T-helper 2 cell treated with Interferon-gamma antibody and Interleukin-4, amounts not matched to agents 5 μg/mL and 100 μg/mL, for 36 hours (primary cell): ENCODE measurements around the gene HEPN1.

Experiments used
- DNase-seq: peaks from one replicate; pipeline ENCODE4 v3.0.0; 2021; ENCODE audit warnings: low spot score
- H3K27ac Mint-ChIP-seq: one replicate; pipeline ENCODE4 v1.8.0; 2021; ENCODE audit warnings: mild to moderate bottlenecking, mixed read lengths
- H3K27me3 Mint-ChIP-seq: one replicate; pipeline ENCODE4 v1.8.0; 2021; ENCODE audit warnings: low read depth, mixed read lengths
- H3K36me3 Mint-ChIP-seq: one replicate; pipeline ENCODE4 v1.8.0; 2021; ENCODE audit warnings: low read depth, mixed read lengths
- H3K4me1 Mint-ChIP-seq: one replicate; pipeline ENCODE4 v1.8.0; 2021; ENCODE audit warnings: low read depth, mixed read lengths
- H3K4me3 Mint-ChIP-seq: one replicate; pipeline ENCODE4 v1.8.0; 2022; ENCODE audit warnings: mild to moderate bottlenecking, moderate library complexity, mixed read lengths
- H3K9me3 Mint-ChIP-seq: one replicate; pipeline ENCODE4 v1.8.0; 2021; ENCODE audit warnings: mixed read lengths

The HEPN1 gene

DNA sequence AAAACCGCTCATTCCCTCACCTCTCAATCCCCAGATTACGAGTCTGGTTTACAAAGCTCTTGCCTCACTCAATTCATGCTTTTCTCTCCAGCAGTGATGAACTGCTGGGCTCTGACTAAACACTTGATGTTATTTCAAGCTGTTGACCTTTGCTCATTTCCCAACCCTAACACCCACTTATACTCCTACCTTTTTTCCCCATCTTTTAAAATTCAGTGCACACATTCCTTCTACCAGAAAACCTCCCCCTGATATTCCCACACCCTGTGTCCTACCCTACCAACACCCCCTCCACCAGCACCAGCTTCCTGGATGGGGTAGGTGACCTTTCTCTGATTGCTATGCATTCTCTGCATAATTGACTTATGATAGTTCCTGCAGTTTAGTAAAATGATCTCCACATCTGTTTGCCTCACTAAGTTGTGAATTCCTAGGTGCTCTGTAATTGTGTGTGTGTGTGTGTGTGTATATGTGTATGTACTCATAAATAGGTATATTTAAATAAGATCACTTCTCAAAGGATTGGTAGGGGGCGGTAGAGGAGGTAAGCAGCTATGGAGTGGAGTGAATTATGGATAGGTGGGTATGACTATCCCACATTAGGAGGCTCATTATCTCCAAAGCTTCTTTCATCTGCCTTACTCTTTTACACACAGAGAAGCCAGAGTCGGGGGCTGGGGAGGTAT lies 16.0 kb downstream of the HEPN1 start:
- Mint-ChIP-seq H3K27ac (no peak overlapping the region), H3K36me3 (no peaks in the 10 kb centered on the region), H3K27me3 (peaks cover 14% of the 10 kb centered on the region), H3K9me3 (no peaks in the 10 kb centered on the region), H3K4me1 (peaks cover 10% of the 10 kb centered on the region), H3K4me3 (no peak overlapping the region)
- no peak for DNase-seq

DNA sequence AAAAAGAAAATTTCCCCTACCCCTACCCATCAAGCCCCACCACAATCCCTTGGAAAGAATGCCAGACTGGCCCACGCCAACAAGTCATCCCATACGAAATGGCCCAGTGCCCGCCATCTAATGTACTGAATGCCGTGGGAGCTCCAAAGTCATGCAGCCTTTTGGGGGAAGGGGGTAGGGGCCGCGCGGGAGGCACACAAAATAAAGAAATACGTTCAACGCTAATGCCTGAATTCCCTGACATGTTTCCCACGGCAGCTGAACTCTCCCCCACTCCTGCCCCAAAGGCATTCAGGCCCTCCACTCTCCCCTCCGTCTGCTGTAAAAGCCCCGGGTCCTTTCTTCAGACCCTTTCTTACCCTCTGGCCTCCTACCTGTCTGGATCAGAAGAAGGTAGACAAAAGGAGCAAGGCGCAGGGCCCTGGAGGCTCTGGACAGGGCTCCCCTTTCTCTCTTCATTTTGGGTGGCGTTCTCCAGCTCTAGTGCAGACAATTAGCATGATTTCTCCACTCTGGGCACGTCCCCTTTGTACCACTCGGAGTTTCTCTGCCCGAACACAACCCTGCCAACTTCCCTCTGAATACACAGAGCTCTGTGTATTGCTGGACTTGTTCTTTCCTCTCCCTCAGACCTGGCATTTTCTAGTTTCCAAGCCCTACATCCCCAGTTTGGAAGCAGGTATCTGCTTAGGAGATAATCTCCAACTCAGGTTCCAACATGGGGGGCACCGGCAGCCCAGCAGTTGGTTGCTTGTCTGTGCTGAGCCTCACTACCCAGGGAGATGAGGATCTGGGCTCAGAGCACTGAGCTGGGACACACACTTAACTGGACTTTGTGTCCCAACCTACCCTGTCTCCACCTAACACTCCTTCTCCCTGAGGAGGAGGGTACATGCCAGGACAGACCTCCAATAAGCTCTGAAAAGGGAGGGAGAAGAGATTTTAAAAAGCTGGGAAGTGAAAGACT lies 16.8 kb downstream of the HEPN1 start, which contains the start of gene HEPACAM:
TSS of gene HEPACAM (minus strand) at position 500 of the 967 bp plus-strand sequence. CDS start at position 459, 41 bp downstream.
- no peak within 1 kb of the TSS for H3K27ac Mint-ChIP-seq
- no peak within 1 kb of the TSS for H3K4me3 Mint-ChIP-seq
- H3K9me3 Mint-ChIP-seq = no peaks in the 10 kb centered on the region
- H3K27me3 Mint-ChIP-seq = peaks cover 19% of the 10 kb centered on the region
- DNase-seq = no peak
- peaks cover 5% of the 10 kb centered on the region for H3K4me1 Mint-ChIP-seq
- H3K36me3 Mint-ChIP-seq = no peaks in the 10 kb centered on the region

DNA sequence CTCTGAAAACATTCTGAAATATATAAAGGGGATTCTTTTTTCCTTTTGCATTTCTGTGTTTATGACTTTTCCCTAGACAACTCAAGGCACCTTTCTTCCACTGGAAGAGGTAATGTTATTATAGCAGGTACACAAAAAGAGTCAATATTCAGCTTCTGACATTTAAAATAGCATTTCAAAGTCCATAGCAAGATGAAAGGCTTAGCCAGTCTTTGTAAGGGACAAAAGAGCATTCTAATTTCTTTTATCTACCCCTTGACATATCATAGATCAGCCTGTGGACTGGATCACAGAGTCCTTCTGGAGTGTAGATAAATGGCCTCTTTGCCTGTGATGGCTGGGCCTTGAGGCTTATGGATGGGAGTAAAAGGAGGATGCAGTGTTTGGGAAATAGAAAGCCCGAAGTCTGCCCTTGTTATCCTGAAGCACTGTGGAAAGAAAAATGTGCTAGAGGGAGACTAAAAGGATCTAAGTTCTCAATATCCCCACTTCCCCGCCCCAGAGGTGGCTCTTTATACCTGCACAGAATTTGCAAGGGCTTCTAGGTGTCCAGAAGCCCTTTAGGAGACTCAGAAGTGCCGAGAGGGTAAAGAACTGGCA lies 18.4 kb downstream of the HEPN1 start:
- H3K4me3 Mint-ChIP-seq = no peak overlapping the region
- no peaks in the 10 kb centered on the region for H3K9me3 Mint-ChIP-seq
- peaks cover 19% of the 10 kb centered on the region for H3K27me3 Mint-ChIP-seq
- DNase-seq = no peak
- H3K4me1 Mint-ChIP-seq = no peaks in the 10 kb centered on the region
- H3K36me3 Mint-ChIP-seq = no peaks in the 10 kb centered on the region
- no peak overlapping the region for H3K27ac Mint-ChIP-seq

- H3K27ac Mint-ChIP-seq = no peak overlapping the region
- H3K9me3 Mint-ChIP-seq = no peaks in the 10 kb centered on the region
- no peaks in the 10 kb centered on the region for H3K36me3 Mint-ChIP-seq
- no peak for DNase-seq
- H3K27me3 Mint-ChIP-seq = peaks cover 19% of the 10 kb centered on the region
- no peak overlapping the region for H3K4me3 Mint-ChIP-seq
- no peaks in the 10 kb centered on the region for H3K4me1 Mint-ChIP-seq
These were observed 19.2 kb downstream of the HEPN1 start for GRCh38 chr11:124938206-124938765.

DNA sequence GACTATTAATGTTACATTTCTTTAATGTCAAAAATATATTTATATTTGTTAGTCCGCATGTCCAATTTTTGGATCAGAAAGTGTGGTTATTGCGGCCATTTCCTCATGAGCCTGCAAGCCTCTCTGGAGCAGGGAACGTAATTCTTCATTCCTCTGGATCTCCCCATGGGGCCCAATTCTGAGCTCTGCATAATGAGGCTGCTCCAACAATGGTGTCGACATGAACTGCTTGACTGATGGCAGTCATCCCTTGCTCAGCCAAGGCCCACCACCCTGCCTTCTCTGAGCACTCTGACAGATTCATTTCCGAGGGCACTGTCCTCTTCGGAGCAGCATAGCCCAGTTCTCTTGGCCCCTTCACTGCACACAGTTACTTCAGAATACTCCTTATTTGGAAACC lies 19.9 kb downstream of the HEPN1 start:
- H3K9me3 Mint-ChIP-seq = no peaks in the 10 kb centered on the region
- peaks cover 4% of the 10 kb centered on the region for H3K4me1 Mint-ChIP-seq
- no peak overlapping the region for H3K27ac Mint-ChIP-seq
- no peak for DNase-seq
- no peaks in the 10 kb centered on the region for H3K36me3 Mint-ChIP-seq
- H3K27me3 Mint-ChIP-seq = peaks cover 19% of the 10 kb centered on the region
- no peak overlapping the region for H3K4me3 Mint-ChIP-seq

DNA sequence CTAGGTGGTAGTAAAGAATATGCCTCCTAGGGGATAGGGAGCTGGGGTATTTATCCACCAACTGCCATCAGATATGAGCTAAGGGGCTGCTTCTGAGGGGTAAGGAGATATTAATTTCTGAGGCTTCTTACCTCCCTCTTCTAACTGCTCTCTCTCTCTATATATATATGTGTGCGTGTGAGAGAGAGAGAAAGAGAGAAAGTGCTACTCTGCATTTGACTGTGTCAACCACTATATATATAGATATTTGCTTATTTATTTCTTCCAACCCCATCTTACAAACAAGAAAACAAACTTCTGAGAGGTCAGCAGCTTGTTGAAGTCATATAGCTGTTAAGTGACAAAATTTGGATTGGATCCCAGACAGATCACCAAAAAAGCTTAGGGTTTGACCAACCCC lies 22.7 kb downstream of the HEPN1 start:
- Mint-ChIP-seq H3K9me3 (no peaks in the 10 kb centered on the region), H3K27ac (no peak overlapping the region), H3K4me1 (peaks cover 4% of the 10 kb centered on the region), H3K4me3 (no peak overlapping the region), H3K27me3 (peaks cover 13% of the 10 kb centered on the region), H3K36me3 (peaks cover 3% of the 10 kb centered on the region)
- DNase-seq = no peak

DNA sequence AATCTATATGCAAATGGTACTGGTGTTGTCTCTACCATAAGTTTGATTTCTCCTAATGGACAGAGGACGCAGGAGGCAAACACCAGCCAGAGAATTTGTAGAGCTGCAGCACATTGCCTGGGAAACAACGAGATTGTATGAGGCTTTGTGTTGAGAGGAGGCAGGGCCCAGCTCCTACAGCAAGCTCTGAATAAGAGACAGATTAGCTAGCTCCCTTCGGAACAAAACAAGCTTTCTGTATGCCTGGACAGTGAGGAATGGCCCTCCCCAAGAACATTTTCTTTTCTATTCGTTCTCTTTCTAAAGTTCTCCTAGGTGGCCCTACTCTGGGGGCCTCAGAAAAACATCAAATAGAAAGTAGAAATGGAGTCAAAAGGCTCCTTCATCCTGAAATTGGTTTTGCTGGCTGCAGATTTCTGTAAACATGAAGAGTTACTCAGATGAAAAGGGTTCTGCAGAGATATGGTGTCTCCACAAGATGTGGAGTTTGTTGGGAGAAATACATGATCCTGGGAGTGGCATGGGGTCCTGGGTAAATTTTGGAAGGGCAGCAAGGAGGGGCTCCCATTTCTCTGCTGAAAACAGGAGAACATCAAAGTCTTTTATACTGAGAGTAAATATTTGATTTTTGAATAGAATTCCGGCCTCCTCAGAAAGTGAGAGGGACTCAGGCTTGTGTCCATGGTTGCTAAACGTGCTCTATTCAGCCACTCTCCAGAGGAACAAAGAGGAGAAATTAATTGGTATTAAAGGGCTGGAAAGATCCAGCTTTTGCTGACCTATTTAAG lies 23.6 kb downstream of the HEPN1 start:
- Mint-ChIP-seq H3K4me1 (peaks cover 4% of the 10 kb centered on the region), H3K36me3 (peaks cover 3% of the 10 kb centered on the region), H3K4me3 (no peak overlapping the region), H3K27ac (no peak overlapping the region), H3K9me3 (peaks cover 2% of the 10 kb centered on the region), H3K27me3 (peaks cover 8% of the 10 kb centered on the region)
- no peak for DNase-seq

GRCh38 chr11:124943254-124943616 lies 24.2 kb downstream of the HEPN1 start:
- no peak overlapping the region for H3K4me3 Mint-ChIP-seq
- H3K9me3 Mint-ChIP-seq = peaks cover 8% of the 10 kb centered on the region
- peaks cover 8% of the 10 kb centered on the region for H3K36me3 Mint-ChIP-seq
- H3K4me1 Mint-ChIP-seq = peaks cover 4% of the 10 kb centered on the region
- H3K27ac Mint-ChIP-seq = no peak overlapping the region
- peaks cover 8% of the 10 kb centered on the region for H3K27me3 Mint-ChIP-seq
- no peak for DNase-seq

GRCh38 chr11:124943741-124944140 lies 24.7 kb downstream of the HEPN1 start:
- Mint-ChIP-seq H3K27ac (no peak overlapping the region), H3K4me1 (peaks cover 4% of the 10 kb centered on the region), H3K9me3 (peaks cover 13% of the 10 kb centered on the region), H3K27me3 (peaks cover 8% of the 10 kb centered on the region), H3K36me3 (peaks cover 14% of the 10 kb centered on the region), H3K4me3 (no peak overlapping the region)
- no peak for DNase-seq

DNA sequence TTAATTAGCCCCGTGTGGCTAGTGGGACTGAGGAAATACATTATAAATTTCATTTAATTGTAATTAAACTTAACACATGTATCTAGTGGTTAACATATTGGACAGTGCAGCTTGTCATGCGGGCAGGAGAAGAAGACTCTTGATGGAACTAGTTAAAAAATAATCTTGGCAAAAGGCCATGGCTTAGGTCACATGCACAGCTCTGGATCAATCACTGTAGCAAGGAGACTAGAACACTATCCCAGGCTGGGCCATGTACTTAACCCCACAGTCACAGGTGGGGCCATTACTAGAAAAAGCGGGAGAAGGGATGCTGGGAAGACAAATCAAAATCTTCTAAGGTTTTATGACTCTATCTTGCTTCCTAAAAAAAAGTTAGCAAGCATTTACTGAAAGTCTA lies 25.5 kb downstream of the HEPN1 start:
- DNase-seq = no peak
- no peak overlapping the region for H3K27ac Mint-ChIP-seq
- peaks cover 18% of the 10 kb centered on the region for H3K36me3 Mint-ChIP-seq
- no peak overlapping the region for H3K4me3 Mint-ChIP-seq
- peaks cover 4% of the 10 kb centered on the region for H3K4me1 Mint-ChIP-seq
- peaks cover 18% of the 10 kb centered on the region for H3K9me3 Mint-ChIP-seq
- peaks cover 8% of the 10 kb centered on the region for H3K27me3 Mint-ChIP-seq

DNA sequence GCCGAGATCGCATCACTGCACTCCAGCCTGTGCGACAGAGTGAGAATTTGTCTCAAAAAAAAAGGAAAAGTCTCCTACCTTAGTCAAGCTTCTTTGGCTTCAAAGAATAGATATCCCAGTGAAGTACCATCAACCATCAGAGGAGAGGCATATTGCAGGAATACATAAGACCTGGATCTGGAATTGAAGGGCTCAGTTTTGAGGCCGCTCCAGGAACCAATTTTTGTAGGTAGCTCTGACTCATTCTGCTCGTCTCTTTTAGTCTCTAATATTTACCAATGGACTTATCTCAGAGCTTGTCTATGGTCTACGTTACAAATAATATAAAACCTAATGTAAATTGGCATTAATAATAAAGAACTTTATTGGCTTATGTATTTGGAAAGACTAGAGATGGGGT lies 26.8 kb downstream of the HEPN1 start:
- DNase-seq = no peak
- Mint-ChIP-seq H3K9me3 (peaks cover 18% of the 10 kb centered on the region), H3K4me1 (peaks cover 7% of the 10 kb centered on the region), H3K36me3 (peaks cover 21% of the 10 kb centered on the region), H3K27ac (no peak overlapping the region), H3K4me3 (no peak overlapping the region), H3K27me3 (peaks cover 3% of the 10 kb centered on the region)

- peaks cover 21% of the 10 kb centered on the region for H3K36me3 Mint-ChIP-seq
- H3K4me1 Mint-ChIP-seq = peaks cover 7% of the 10 kb centered on the region
- no peak overlapping the region for H3K4me3 Mint-ChIP-seq
- DNase-seq = no peak
- peaks cover 3% of the 10 kb centered on the region for H3K27me3 Mint-ChIP-seq
- H3K9me3 Mint-ChIP-seq = peaks cover 18% of the 10 kb centered on the region
- H3K27ac Mint-ChIP-seq = no peak overlapping the region
These were observed 27.7 kb downstream of the HEPN1 start for GRCh38 chr11:124946735-124947141.

- H3K9me3 Mint-ChIP-seq = peaks cover 18% of the 10 kb centered on the region
- no peak overlapping the region for H3K4me3 Mint-ChIP-seq
- H3K36me3 Mint-ChIP-seq = peaks cover 23% of the 10 kb centered on the region
- peaks cover 10% of the 10 kb centered on the region for H3K4me1 Mint-ChIP-seq
- H3K27me3 Mint-ChIP-seq = peaks cover 3% of the 10 kb centered on the region
- peak; percentile 15 for DNase-seq
- no peak overlapping the region for H3K27ac Mint-ChIP-seq
These were observed 31.7 kb downstream of the HEPN1 start for GRCh38 chr11:124950601-124951330.
